SK-N-MC (cell line): Measurements from ENCODE around the gene MAST3.

ENCODE experiments used
- EZH2 ChIP-seq: fragments of 200-600 bp; sonication (generic); IDR thresholded peaks from one replicate; pipeline ENCODE4 v1.6.1; 2017; ENCODE audit warnings: antibody characterized with exemption
- POLR2AphosphoS5 ChIP-seq: IDR thresholded peaks from 2 replicates; pipeline ENCODE4 v1.6.1; 2012; ENCODE audit warnings: mild to moderate bottlenecking, low read depth, low read length, borderline replicate concordance

- no peak for TF ChIP-seq POLR2AphosphoS5
- no peak for TF ChIP-seq EZH2
Observed at GRCh38 chr19:18090545-18091216, 6.9 kb upstream of the MAST3 start.
